Fibroblast of lung (primary cell): ENCODE data around the gene IL17RA.

Experiments
- CTCF ChIP-seq, 2 donors: IDR thresholded peaks in 1 of 2; conservative IDR thresholded peaks in 1 of 2; 1 replicate in 1 of 2; 2 replicates in 1 of 2; pipeline ENCODE4 v1.5.1; 2011 to 2012; ENCODE audit warnings: low read length in 2 of 2, control low read depth in 1 of 2, inconsistent platforms in 1 of 2, low read depth in 1 of 2, mild to moderate bottlenecking in 1 of 2
- EZH2 ChIP-seq: IDR thresholded peaks from 2 replicates; pipeline ENCODE4 v1.5.1; 2012; ENCODE audit warnings: low read length, control low read depth, mild to moderate bottlenecking; ENCODE audit errors: missing control alignments

GRCh38 chr22:17086296-17086695 is 1.5 kb downstream of the IL17RA start:
- TF ChIP-seq CTCF (conservative IDR thresholded peaks at IDR 0.05 in 1 of 2, IDR thresholded peaks at IDR 0.05 in 1 of 2; ENCODE audit: low read depth in 1 of 2, low read length in 2 of 2) (no peak), EZH2 (no peak)
